Measurements from ENCODE around the gene MKNK1.

MKNK1 gene

GRCh38 chr1:46533179-46533864, 70.7 kb downstream of the MKNK1 start:
- no peak overlapping the region for H3K27ac ChIP-seq (ENCODE audit: low read depth, low read length)
- H3K36me3 ChIP-seq (ENCODE audit: control insufficient read depth, low read length), result no peaks in the 10 kb centered on the region
- peaks cover 41% of the 10 kb centered on the region for H3K27me3 ChIP-seq (ENCODE audit: control insufficient read depth, low read length)
- no peaks in the 10 kb centered on the region for H3K9me3 ChIP-seq (ENCODE audit: control insufficient read depth, insufficient read depth, low read length)
- no peaks in the 10 kb centered on the region for H3K4me1 ChIP-seq (ENCODE audit: control insufficient read depth, low read length)
- H3K79me2 ChIP-seq (ENCODE audit: control insufficient read depth, low read length), result no peaks in the 10 kb centered on the region
- no peaks in the 10 kb centered on the region for H3F3A ChIP-seq (ENCODE audit: control insufficient read depth, insufficient read depth)
- no peaks in the 10 kb centered on the region for H4K20me1 ChIP-seq (ENCODE audit: control insufficient read depth, insufficient read depth, low read depth, low read length)
- H3K4me2 ChIP-seq (ENCODE audit: low read length), result no peak overlapping the region
- no peaks in the 10 kb centered on the region for H3K9me2 ChIP-seq (replicated peaks; ENCODE audit: control insufficient read depth, low read length)
- no peak for TF ChIP-seq EZH2phosphoT487 (IDR thresholded peaks at IDR 0.05; ENCODE audit: borderline replicate concordance, low read length)
- no peak for TF ChIP-seq CTCF (IDR thresholded peaks at IDR 0.05; ENCODE audit: low read depth, low read length, poor library complexity, severe bottlenecking)
- H3K4me3 ChIP-seq (ENCODE audit: low read length), result no peak overlapping the region

- Histone ChIP-seq H3K4me3 (ENCODE audit: low read length) (no peak overlapping the region), H3K27me3 (ENCODE audit: control insufficient read depth, low read length) (peaks cover 41% of the 10 kb centered on the region)
These were observed 71.4 kb downstream of the MKNK1 start for GRCh38 chr1:46532498-46533178.

DNA sequence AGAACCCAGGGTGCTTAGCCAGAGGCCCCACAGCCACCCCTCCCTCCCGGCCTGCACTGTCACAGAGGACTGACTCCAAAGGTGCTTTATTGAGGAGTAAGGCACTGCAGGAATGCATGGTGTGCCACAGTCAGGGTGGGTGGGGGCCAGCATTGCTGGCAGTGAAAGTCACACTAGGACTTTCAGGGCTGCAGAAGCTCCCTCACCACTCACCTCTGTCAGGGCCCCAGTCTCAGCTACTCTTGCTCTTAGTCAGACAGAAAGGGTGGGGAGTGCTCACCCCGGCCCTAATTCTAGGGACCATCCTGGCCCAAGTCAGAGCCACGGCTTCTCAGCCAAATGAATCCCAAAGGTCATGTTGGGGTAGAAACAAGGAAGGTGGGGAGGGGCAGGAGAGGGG, 72.0 kb downstream of the MKNK1 start:
- Histone ChIP-seq H3K4me1 (ENCODE audit: control insufficient read depth, low read length) (no peaks in the 10 kb centered on the region), H3K79me2 (ENCODE audit: control insufficient read depth, low read length) (no peaks in the 10 kb centered on the region), H3K9me3 (ENCODE audit: control insufficient read depth, insufficient read depth, low read length) (no peaks in the 10 kb centered on the region), H3K27ac (ENCODE audit: low read depth, low read length) (no peak overlapping the region), H3K36me3 (ENCODE audit: control insufficient read depth, low read length) (no peaks in the 10 kb centered on the region), H3F3A (ENCODE audit: control insufficient read depth, insufficient read depth) (no peaks in the 10 kb centered on the region), H3K4me2 (ENCODE audit: low read length) (no peak overlapping the region), H3K4me3 (ENCODE audit: low read length) (no peak overlapping the region), H3K27me3 (ENCODE audit: control insufficient read depth, low read length) (peaks cover 43% of the 10 kb centered on the region), H4K20me1 (ENCODE audit: control insufficient read depth, insufficient read depth, low read depth, low read length) (no peaks in the 10 kb centered on the region), H3K9me2 (replicated peaks; ENCODE audit: control insufficient read depth, low read length) (no peaks in the 10 kb centered on the region)
- no peak for TF ChIP-seq EZH2phosphoT487 (IDR thresholded peaks at IDR 0.05; ENCODE audit: borderline replicate concordance, low read length)

More at GRCh38 chr1:46532498-46533178, 71.4 kb downstream of the MKNK1 start:
- H4K20me1 ChIP-seq (ENCODE audit: control insufficient read depth, insufficient read depth, low read depth, low read length), result no peaks in the 10 kb centered on the region
- H3K27ac ChIP-seq (ENCODE audit: low read depth, low read length), result no peak overlapping the region
- no peaks in the 10 kb centered on the region for H3K79me2 ChIP-seq (ENCODE audit: control insufficient read depth, low read length)
- no peaks in the 10 kb centered on the region for H3K9me2 ChIP-seq (replicated peaks; ENCODE audit: control insufficient read depth, low read length)
- no peaks in the 10 kb centered on the region for H3K36me3 ChIP-seq (ENCODE audit: control insufficient read depth, low read length)
- TF ChIP-seq CTCF (IDR thresholded peaks at IDR 0.05; ENCODE audit: low read depth, low read length, poor library complexity, severe bottlenecking) (peak; percentile 51), EZH2phosphoT487 (IDR thresholded peaks at IDR 0.05; ENCODE audit: borderline replicate concordance, low read length) (no peak)
- H3K4me1 ChIP-seq (ENCODE audit: control insufficient read depth, low read length), result no peaks in the 10 kb centered on the region
- H3F3A ChIP-seq (ENCODE audit: control insufficient read depth, insufficient read depth), result no peaks in the 10 kb centered on the region
- H3K9me3 ChIP-seq (ENCODE audit: control insufficient read depth, insufficient read depth, low read length), result no peaks in the 10 kb centered on the region
- no peak overlapping the region for H3K4me2 ChIP-seq (ENCODE audit: low read length)

- Histone ChIP-seq H3K4me3 (ENCODE audit: low read length) (no peak overlapping the region), H3K9me2 (replicated peaks; ENCODE audit: control insufficient read depth, low read length) (no peaks in the 10 kb centered on the region), H3K9me3 (ENCODE audit: control insufficient read depth, insufficient read depth, low read length) (no peaks in the 10 kb centered on the region), H3K4me2 (ENCODE audit: low read length) (no peak overlapping the region), H3K4me1 (ENCODE audit: control insufficient read depth, low read length) (no peaks in the 10 kb centered on the region), H3F3A (ENCODE audit: control insufficient read depth, insufficient read depth) (no peaks in the 10 kb centered on the region), H3K27ac (ENCODE audit: low read depth, low read length) (no peak overlapping the region), H4K20me1 (ENCODE audit: control insufficient read depth, insufficient read depth, low read depth, low read length) (no peaks in the 10 kb centered on the region), H3K79me2 (ENCODE audit: control insufficient read depth, low read length) (no peaks in the 10 kb centered on the region), H3K27me3 (ENCODE audit: control insufficient read depth, low read length) (peaks cover 47% of the 10 kb centered on the region), H3K36me3 (ENCODE audit: control insufficient read depth, low read length) (no peaks in the 10 kb centered on the region)
- TF ChIP-seq CTCF (IDR thresholded peaks at IDR 0.05; ENCODE audit: low read depth, low read length, poor library complexity, severe bottlenecking), result no peak
- TF ChIP-seq EZH2phosphoT487 (IDR thresholded peaks at IDR 0.05; ENCODE audit: borderline replicate concordance, low read length), result no peak
These were observed 73.2 kb downstream of the MKNK1 start for GRCh38 chr1:46530791-46531409.

All from DOHH2 (cell line).